ENCODE measurements around the gene NRL.

Gene NRL

GRCh38 chr14:24114532-24115421 lies at the start of gene NRL, which contains the start of gene DCAF11:
NRL (minus strand) TSS chr14:24114949; CDS start chr14:24082848, 32,101 bp downstream.
DCAF11 (plus strand) TSS chr14:24114777; CDS start chr14:24115595, 818 bp downstream.
- peak; percentile 20; the same call in 1 of the 2 replicates for TF ChIP-seq POLR2A (IDR thresholded peaks at IDR 0.05; ENCODE audit: low read depth, low read length)
- peak; percentile 86 for FAIRE-seq

GRCh38 chr14:24162093-24162492 lies 47.3 kb upstream of the NRL start:
- FAIRE-seq, result no peak
- no peak for DNase-seq (ENCODE audit: insufficient read length, low spot score)
- TF ChIP-seq POLR2A (IDR thresholded peaks at IDR 0.05; ENCODE audit: low read depth, low read length), result no peak

More at GRCh38 chr14:24114532-24115421, at the start of gene NRL, which contains the start of gene DCAF11:
- DNase-seq (ENCODE audit: insufficient read length, low spot score), result peak; percentile 82

GRCh38 chr14:24160850-24161804 lies 46.4 kb upstream of the NRL start, which contains the start of gene IRF9:
IRF9 (plus strand) TSS chr14:24161265; CDS start chr14:24162145, 880 bp downstream.
- FAIRE-seq (peak; percentile 78), DNase-seq (ENCODE audit: insufficient read length, low spot score) (peak; percentile 84)
- peak; percentile 48; the same call in 1 of the 2 replicates for TF ChIP-seq POLR2A (IDR thresholded peaks at IDR 0.05; ENCODE audit: low read depth, low read length)

GRCh38 chr14:24160499-24160849 lies 45.7 kb upstream of the NRL start:
- DNase-seq (ENCODE audit: insufficient read length, low spot score) (no peak), FAIRE-seq (no peak)
- TF ChIP-seq POLR2A (IDR thresholded peaks at IDR 0.05; ENCODE audit: low read depth, low read length), result no peak

GRCh38 chr14:24159777-24160498 lies 45.2 kb upstream of the NRL start:
- FAIRE-seq (no peak), DNase-seq (ENCODE audit: insufficient read length, low spot score) (no peak)
- no peak for TF ChIP-seq POLR2A (IDR thresholded peaks at IDR 0.05; ENCODE audit: low read depth, low read length)

GRCh38 chr14:24157331-24157730 lies 42.6 kb upstream of the NRL start:
- no peak for TF ChIP-seq POLR2A (IDR thresholded peaks at IDR 0.05; ENCODE audit: low read depth, low read length)
- FAIRE-seq (no peak), DNase-seq (ENCODE audit: insufficient read length, low spot score) (no peak)

GRCh38 chr14:24156840-24157239 lies 42.1 kb upstream of the NRL start:
- FAIRE-seq (no peak), DNase-seq (ENCODE audit: insufficient read length, low spot score) (no peak)
- no peak for TF ChIP-seq POLR2A (IDR thresholded peaks at IDR 0.05; ENCODE audit: low read depth, low read length)

- no peak for DNase-seq (ENCODE audit: insufficient read length, low spot score)
- FAIRE-seq, result no peak
- TF ChIP-seq POLR2A (IDR thresholded peaks at IDR 0.05; ENCODE audit: low read depth, low read length), result no peak
Measured at GRCh38 chr14:24155100-24155499, 40.4 kb upstream of the NRL start.

GRCh38 chr14:24151404-24152080 lies 36.8 kb upstream of the NRL start:
- TF ChIP-seq POLR2A (IDR thresholded peaks at IDR 0.05; ENCODE audit: low read depth, low read length), result no peak
- no peak for FAIRE-seq
- no peak for DNase-seq (ENCODE audit: insufficient read length, low spot score)

- DNase-seq (ENCODE audit: insufficient read length, low spot score) (no peak), FAIRE-seq (no peak)
- TF ChIP-seq POLR2A (IDR thresholded peaks at IDR 0.05; ENCODE audit: low read depth, low read length), result no peak
Measured at GRCh38 chr14:24150993-24151392, 36.2 kb upstream of the NRL start.

- FAIRE-seq (no peak), DNase-seq (ENCODE audit: insufficient read length, low spot score) (no peak)
- TF ChIP-seq POLR2A (IDR thresholded peaks at IDR 0.05; ENCODE audit: low read depth, low read length), result no peak
Measured at GRCh38 chr14:24150567-24150966, 35.8 kb upstream of the NRL start.

GRCh38 chr14:24150061-24150460 lies 35.3 kb upstream of the NRL start:
- DNase-seq (ENCODE audit: insufficient read length, low spot score) (no peak), FAIRE-seq (no peak)
- TF ChIP-seq POLR2A (IDR thresholded peaks at IDR 0.05; ENCODE audit: low read depth, low read length), result no peak

All from H54 (cell line).